ENCODE results near the gene NPPA. TPM values are rescaled to one million over a fixed set of nuclear protein-coding genes. Genes with fewer than 3 reads are reported as not detected.

Gene NPPA
- total and polyA plus RNA-seq, 10 of the 15 experiments (the other 5 are each of a cell fraction or from before 2014, with no cell fraction given): 0.31 to 0.39 TPM; not detected in 8

DNA sequence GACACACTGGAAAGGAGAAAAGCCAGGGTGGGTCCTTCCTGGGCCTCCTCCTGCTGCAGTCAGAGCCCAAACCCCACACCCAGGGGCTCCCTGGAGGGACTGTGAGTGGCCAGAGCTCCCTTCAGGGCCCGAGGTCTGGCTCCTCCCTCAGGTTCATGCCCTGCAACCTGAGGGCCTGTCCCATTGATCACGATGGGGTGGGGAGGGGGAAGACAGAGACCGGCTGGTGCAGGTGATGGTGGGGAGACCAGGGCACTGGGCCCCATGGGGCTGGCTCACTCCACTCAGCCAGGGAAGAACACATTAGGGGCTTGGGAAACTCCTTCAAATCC, 41.3 kb upstream of the NPPA start (continued):
- no peak for TF ChIP-seq ZNF217 (IDR thresholded peaks at IDR 0.05)
- no peak for TF ChIP-seq FOXK2 (IDR thresholded peaks at IDR 0.05)
- TF ChIP-seq BRCA1 (IDR thresholded peaks at IDR 0.05; ENCODE audit: low read depth, low read length): no peak
- no peak for TF ChIP-seq SUZ12 (IDR thresholded peaks at IDR 0.05; ENCODE audit: unreplicated experiment)
- TF ChIP-seq ZBED1 (IDR thresholded peaks at IDR 0.05; ENCODE audit: borderline replicate concordance): no peak

DNA sequence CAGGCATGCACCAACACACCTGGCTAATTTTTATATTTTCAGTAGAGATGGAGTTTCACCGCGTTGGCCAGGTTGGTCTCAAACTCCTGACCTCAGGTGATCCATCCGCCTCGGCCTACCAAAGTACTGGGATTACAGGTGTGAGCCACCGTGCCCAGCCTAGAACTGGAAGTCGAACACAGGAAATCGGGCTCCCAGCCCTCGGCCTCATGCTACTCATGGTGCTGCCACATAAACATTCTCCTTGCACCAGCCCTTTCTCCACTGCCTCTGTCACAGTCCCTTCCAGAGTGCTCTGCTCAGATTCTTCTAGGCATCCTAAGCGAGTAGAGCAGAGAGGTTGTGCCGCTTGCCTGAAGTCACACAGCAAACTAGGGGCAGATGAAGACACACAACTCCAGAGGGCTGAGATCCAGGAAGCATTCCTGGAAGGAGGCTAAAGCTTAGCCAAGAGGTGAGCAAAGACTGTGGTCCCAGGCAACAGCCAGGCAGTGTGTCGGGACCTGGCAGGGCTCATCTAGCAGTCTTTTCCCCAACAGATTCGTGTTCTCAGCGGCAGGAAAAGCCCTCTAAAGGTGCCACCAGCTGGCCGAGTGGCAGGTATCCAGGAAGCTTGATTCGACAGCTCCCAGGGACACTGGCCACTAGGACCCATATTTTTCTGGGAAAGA, 40.8 kb upstream of the NPPA start:
- Histone ChIP-seq H3K79me2 (ENCODE audit: control insufficient read depth, insufficient read depth, low read length) (no peaks in the 10 kb centered on the region), H3K4me2 (ENCODE audit: control insufficient read depth, insufficient read depth) (no peak overlapping the region), H3K9me3 (replicated peaks; ENCODE audit: control insufficient read depth, insufficient read depth, low read length) (no peaks in the 10 kb centered on the region), H3K9ac (ENCODE audit: control insufficient read depth, insufficient read depth, low read length) (no peak overlapping the region), H3K36me3 (ENCODE audit: control insufficient read depth in 2 of 2, insufficient read depth in 2 of 2, low read length in 1 of 2) (no peaks in the 10 kb centered on the region), H2AFZ (ENCODE audit: control insufficient read depth, low read depth, low read length) (no peak overlapping the region), H3K27ac (ENCODE audit: control insufficient read depth, insufficient read depth) (no peak overlapping the region), H3K27me3 (replicated peaks in 1 of 2; ENCODE audit: control insufficient read depth in 2 of 2, insufficient read depth in 2 of 2, low read length in 1 of 2) (no peaks in the 10 kb centered on the region; a peak in 1 of 4 replicates), H4K20me1 (ENCODE audit: control insufficient read depth, insufficient read depth) (no peaks in the 10 kb centered on the region), H3K4me1 (ENCODE audit: control insufficient read depth, insufficient read depth, low read length) (no peaks in the 10 kb centered on the region), H3K4me3 (no peak overlapping the region)
- RAD21 ChIA-PET (ENCODE audit: unreplicated experiment): no interaction called here
- POLR2A ChIA-PET: no interaction called here
- WGBS (ENCODE audit: insufficient coverage, insufficient replicate concordance, low lambda C conversion rate, missing lambda C conversion rate): 50% methylated on average over 15 of the region's 15 CpGs
- TF ChIP-seq SREBF2 (IDR thresholded peaks at IDR 0.05; ENCODE audit: low read length) (no peak), HDAC6 (IDR thresholded peaks at IDR 0.05; ENCODE audit: unreplicated experiment) (no peak), MXI1 (IDR thresholded peaks at IDR 0.05; ENCODE audit: low read depth, low read length) (no peak), ZNF384 (IDR thresholded peaks at IDR 0.05; ENCODE audit: borderline replicate concordance, low read depth, low read length) (no peak), MYB (IDR thresholded peaks at IDR 0.05; ENCODE audit: borderline replicate concordance, low read depth, low read length) (no peak), SUPT20H (IDR thresholded peaks at IDR 0.05; ENCODE audit: borderline replicate concordance, control insufficient read depth, low read depth, low read length) (no peak), ESRRA (IDR thresholded peaks at IDR 0.05; ENCODE audit: low read length) (no peak), SUZ12 (IDR thresholded peaks at IDR 0.05; ENCODE audit: unreplicated experiment) (no peak), IRF4 (IDR thresholded peaks at IDR 0.05; ENCODE audit: low read depth, low read length) (no peak), CBFB (IDR thresholded peaks at IDR 0.05; ENCODE audit: low read depth) (no peak)
- TF ChIP-seq, protein P1, sequence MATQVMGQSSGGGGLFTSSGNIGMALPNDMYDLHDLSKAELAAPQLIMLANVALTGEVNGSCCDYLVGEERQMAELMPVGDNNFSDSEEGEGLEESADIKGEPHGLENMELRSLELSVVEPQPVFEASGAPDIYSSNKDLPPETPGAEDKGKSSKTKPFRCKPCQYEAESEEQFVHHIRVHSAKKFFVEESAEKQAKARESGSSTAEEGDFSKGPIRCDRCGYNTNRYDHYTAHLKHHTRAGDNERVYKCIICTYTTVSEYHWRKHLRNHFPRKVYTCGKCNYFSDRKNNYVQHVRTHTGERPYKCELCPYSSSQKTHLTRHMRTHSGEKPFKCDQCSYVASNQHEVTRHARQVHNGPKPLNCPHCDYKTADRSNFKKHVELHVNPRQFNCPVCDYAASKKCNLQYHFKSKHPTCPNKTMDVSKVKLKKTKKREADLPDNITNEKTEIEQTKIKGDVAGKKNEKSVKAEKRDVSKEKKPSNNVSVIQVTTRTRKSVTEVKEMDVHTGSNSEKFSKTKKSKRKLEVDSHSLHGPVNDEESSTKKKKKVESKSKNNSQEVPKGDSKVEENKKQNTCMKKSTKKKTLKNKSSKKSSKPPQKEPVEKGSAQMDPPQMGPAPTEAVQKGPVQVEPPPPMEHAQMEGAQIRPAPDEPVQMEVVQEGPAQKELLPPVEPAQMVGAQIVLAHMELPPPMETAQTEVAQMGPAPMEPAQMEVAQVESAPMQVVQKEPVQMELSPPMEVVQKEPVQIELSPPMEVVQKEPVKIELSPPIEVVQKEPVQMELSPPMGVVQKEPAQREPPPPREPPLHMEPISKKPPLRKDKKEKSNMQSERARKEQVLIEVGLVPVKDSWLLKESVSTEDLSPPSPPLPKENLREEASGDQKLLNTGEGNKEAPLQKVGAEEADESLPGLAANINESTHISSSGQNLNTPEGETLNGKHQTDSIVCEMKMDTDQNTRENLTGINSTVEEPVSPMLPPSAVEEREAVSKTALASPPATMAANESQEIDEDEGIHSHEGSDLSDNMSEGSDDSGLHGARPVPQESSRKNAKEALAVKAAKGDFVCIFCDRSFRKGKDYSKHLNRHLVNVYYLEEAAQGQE (IDR thresholded peaks at IDR 0.05; ENCODE audit: low read depth, low read length): no peak
- CTCF ChIA-PET: interaction anchor here (1.3 kb wide), 1 partner anchor 79 kb away, joined by 3 read pairs; no protein-coding TSS in a partner anchor
- FAIRE-seq (no peak), ATAC-seq (no peak), DNase-seq (ENCODE audit: low read depth, low spot score) (no peak)
- SMC1A ChIA-PET (ENCODE audit: uncharacterized antibody, unreplicated experiment): no interaction called here
- intact Hi-C loops (cut with micrococcal nuclease; ENCODE audit: unreplicated experiment) (no loop called here), in situ Hi-C loops (cut with MboI) (no loop called here)
- BruUV-seq (replicated peaks): no TSS peak

Measured in GM12878 (cell line).